ENCODE data around the gene BCAS4.
"Not testable (repeated sequence)": the region's sequence is repeated elsewhere in the genome, so short reads cannot be mapped to it uniquely, and the experiment has no call there.

BCAS4 gene

GRCh38 chr20:50772420-50773185 lies 22.3 kb upstream of the BCAS4 start:
- FAIRE-seq: no peak

GRCh38 chr20:50774515-50774914 lies 20.3 kb upstream of the BCAS4 start:
- FAIRE-seq: no peak

GRCh38 chr20:50776122-50776817 lies 18.6 kb upstream of the BCAS4 start:
- no peak for FAIRE-seq

- no peak for FAIRE-seq
These were observed 17.5 kb upstream of the BCAS4 start for GRCh38 chr20:50777373-50777772.

- not testable (repeated sequence) for FAIRE-seq
These were observed 15.9 kb upstream of the BCAS4 start for GRCh38 chr20:50778994-50779393.

GRCh38 chr20:50783390-50783789 lies 11.5 kb upstream of the BCAS4 start:
- no peak for FAIRE-seq

- FAIRE-seq: no peak
These were observed 11.0 kb upstream of the BCAS4 start for GRCh38 chr20:50783903-50784302.

GRCh38 chr20:50784464-50784863 lies 10.4 kb upstream of the BCAS4 start:
- FAIRE-seq: no peak

GRCh38 chr20:50786703-50787102 lies 8.2 kb upstream of the BCAS4 start:
- FAIRE-seq: no peak

GRCh38 chr20:50787181-50787580 lies 7.7 kb upstream of the BCAS4 start:
- no peak for FAIRE-seq

- FAIRE-seq: no peak
These were observed 6.5 kb upstream of the BCAS4 start for GRCh38 chr20:50788045-50788991.

GRCh38 chr20:50789968-50790650 lies 4.8 kb upstream of the BCAS4 start:
- FAIRE-seq: no peak

- no peak for FAIRE-seq
These were observed 4.1 kb upstream of the BCAS4 start for GRCh38 chr20:50790651-50791277.

- FAIRE-seq: no peak
These were observed 1.9 kb upstream of the BCAS4 start for GRCh38 chr20:50792708-50793574.

GRCh38 chr20:50793575-50794016 lies 1.3 kb upstream of the BCAS4 start:
- FAIRE-seq: not testable (repeated sequence)

GRCh38 chr20:50794181-50794845 lies 548 bp upstream of the BCAS4 start:
- no peak for FAIRE-seq

- no peak for FAIRE-seq
These were observed 2.3 kb downstream of the BCAS4 start for GRCh38 chr20:50797142-50797541.

GRCh38 chr20:50798650-50799049 lies 3.8 kb downstream of the BCAS4 start:
- no peak for FAIRE-seq

- FAIRE-seq: no peak
These were observed 4.5 kb downstream of the BCAS4 start for GRCh38 chr20:50799176-50799889.

All from colon (tissue), 2 donors.